IMR-90 (cell line): ENCODE measurements around the gene RASGRP4. TPM values are rescaled to one million over a fixed set of nuclear protein-coding genes. Genes with fewer than 3 reads are reported as not detected.

Experiments
- ATAC-seq: fragments of 200-7000 bp; cut with Tn5 transposase; 2 replicates; pipeline ENCODE4 v1.9.1; 2020; ENCODE audit warnings: low read depth, mild to moderate bottlenecking, moderate library complexity
- BruUV-seq: library from RNA; stranded (reverse); fragments of 400-500 nt; replicated peaks from 2 replicates; lab custom pipeline; 2021; lab: Mats Ljungman, UMichigan
- CTCF ChIA-PET: fragments of 300-600 bp; formaldehyde crosslinking; extraction: SDS; loops from one replicate; lab custom pipeline; 2021; ENCODE audit warnings: antibody characterized with exemption; lab: Yijun Ruan, JAX
- POLR2A ChIA-PET: fragments of 300-600 bp; sonication (Branson Sonifier 250); formaldehyde crosslinking; loops from one replicate; lab custom pipeline; 2022; ENCODE audit warnings: antibody characterized with exemption; ENCODE audit not compliant: unreplicated experiment; lab: Charles Lee
- DNase-seq: peaks from one replicate; pipeline ENCODE4 v3.0.0; 2013
- H2AFZ ChIP-seq: replicated peaks from 2 replicates; pipeline ENCODE3; 2013; ENCODE audit warnings: low read length, mild to moderate bottlenecking; ENCODE audit not compliant: poor library complexity
- H2AK5ac ChIP-seq: 2 replicates; pipeline ENCODE4 v1.6.1; 2013; ENCODE audit warnings: low read depth, low read length, inconsistent platforms
- H2AK9ac ChIP-seq: replicated peaks from 2 replicates; pipeline ENCODE3; 2013; ENCODE audit warnings: mild to moderate bottlenecking, low read depth, low read length, moderate library complexity; ENCODE audit not compliant: poor library complexity
- H2BK120ac ChIP-seq: 2 replicates; pipeline ENCODE4 v1.6.1; 2013; ENCODE audit warnings: low read depth, low read length, inconsistent platforms
- H2BK15ac ChIP-seq: 3 replicates; pipeline ENCODE4 v1.6.1; 2013; ENCODE audit warnings: low read depth, low read length, inconsistent platforms
- H2BK20ac ChIP-seq: 2 replicates; pipeline ENCODE4 v1.6.1; 2013; ENCODE audit warnings: low read depth, mild to moderate bottlenecking, inconsistent platforms, low read length, moderate library complexity
- H2BK5ac ChIP-seq: 2 replicates; pipeline ENCODE4 v1.6.1; 2013; ENCODE audit warnings: mild to moderate bottlenecking, low read depth, low read length, inconsistent platforms; ENCODE audit not compliant: poor library complexity, severe bottlenecking
- H3K14ac ChIP-seq: replicated peaks from 2 replicates; pipeline ENCODE4 v1.6.1; 2013; ENCODE audit warnings: low read depth, low read length, inconsistent platforms
- H3K18ac ChIP-seq: 2 replicates; pipeline ENCODE4 v1.6.1; 2013; ENCODE audit warnings: low read depth, low read length, control low read depth
- H3K23ac ChIP-seq: 2 replicates; pipeline ENCODE4 v1.6.1; 2013; ENCODE audit warnings: low read depth, low read length, inconsistent platforms
- H3K27ac ChIP-seq: 2 replicates; pipeline ENCODE4 v1.5.1; 2013; ENCODE audit warnings: mild to moderate bottlenecking, control low read depth, low read length; ENCODE audit not compliant: insufficient read depth
- H3K27me3 ChIP-seq: 2 replicates; pipeline ENCODE4 v1.6.1; 2013; ENCODE audit warnings: low read length; ENCODE audit not compliant: control insufficient read depth, insufficient read depth
- H3K36me3 ChIP-seq: 2 replicates; pipeline ENCODE4 v1.6.1; 2013; ENCODE audit warnings: low read length, mixed read lengths; ENCODE audit not compliant: control insufficient read depth, insufficient read depth
- H3K4ac ChIP-seq: 2 replicates; pipeline ENCODE4 v1.6.1; 2013; ENCODE audit warnings: low read depth, low read length, inconsistent platforms
- H3K4me1 ChIP-seq: 2 replicates; pipeline ENCODE4 v1.6.1; 2013; ENCODE audit warnings: low read length, mixed read lengths; ENCODE audit not compliant: control insufficient read depth, insufficient read depth
- H3K4me2 ChIP-seq: 2 replicates; pipeline ENCODE4 v1.6.1; 2013; ENCODE audit warnings: low read depth, mild to moderate bottlenecking, control low read depth, low read length, moderate library complexity
- H3K4me3 ChIP-seq: 2 replicates; pipeline ENCODE4 v1.5.1; 2013; ENCODE audit warnings: low read depth, mild to moderate bottlenecking, control low read depth, low read length, moderate library complexity; ENCODE audit not compliant: insufficient read depth
- H3K56ac ChIP-seq: 2 replicates; pipeline ENCODE4 v1.6.1; 2013; ENCODE audit warnings: low read length, inconsistent platforms; ENCODE audit not compliant: insufficient read depth; ENCODE audit errors: extremely low read depth
- H3K79me1 ChIP-seq, 2 experiments: 2 replicates each; pipeline ENCODE4 v1.6.1; 2013; ENCODE audit warnings: low read length in 2 of 2, inconsistent platforms in 1 of 2, low read depth in 1 of 2
- H3K9ac ChIP-seq: 2 replicates; pipeline ENCODE4 v1.6.1; 2013; ENCODE audit warnings: low read depth, low read length, control low read depth
- H3K9me1 ChIP-seq: 2 replicates; pipeline ENCODE4 v1.6.1; 2013; ENCODE audit warnings: low read length, inconsistent platforms; ENCODE audit not compliant: insufficient read depth
- H3K9me3 ChIP-seq: 2 replicates; pipeline ENCODE4 v1.6.1; 2013; ENCODE audit warnings: low read length; ENCODE audit not compliant: control insufficient read depth, insufficient read depth
- H4K20me1 ChIP-seq: 2 replicates; pipeline ENCODE4 v1.6.1; 2013; ENCODE audit warnings: low read length, inconsistent platforms; ENCODE audit not compliant: insufficient read depth
- H4K5ac ChIP-seq: 2 replicates; pipeline ENCODE4 v1.6.1; 2013; ENCODE audit warnings: mild to moderate bottlenecking, low read depth, low read length, control low read depth
- H4K8ac ChIP-seq, 2 experiments: 2 replicates each; pipeline ENCODE4 v1.6.1; 2013; ENCODE audit warnings: low read depth in 2 of 2, low read length in 2 of 2, control low read depth in 1 of 2, inconsistent platforms in 1 of 2
- H4K91ac ChIP-seq: 2 replicates; pipeline ENCODE4 v1.6.1; 2013; ENCODE audit warnings: low read depth, low read length, inconsistent platforms; ENCODE audit not compliant: insufficient read depth
- BHLHE40 ChIP-seq: fragments of 150-350 bp; IDR thresholded peaks from 2 replicates; pipeline ENCODE4 v1.6.1; 2016; ENCODE audit warnings: mild to moderate bottlenecking, low read depth, low read length
- CEBPB ChIP-seq: IDR thresholded peaks from 2 replicates; pipeline ENCODE4 v1.6.1; 2012; ENCODE audit warnings: low read depth, low read length, improper control_type of control experiment
- CHD1 ChIP-seq: IDR thresholded peaks from 2 replicates; pipeline ENCODE4 v1.6.1; 2012; ENCODE audit warnings: low read depth, low read length, improper control_type of control experiment
- FOS ChIP-seq: fragments of 150-350 bp; IDR thresholded peaks from 2 replicates; pipeline ENCODE4 v1.6.1; 2016; ENCODE audit warnings: low read depth, low read length
- MAFK ChIP-seq: IDR thresholded peaks from 2 replicates; pipeline ENCODE4 v1.6.1; 2012; ENCODE audit warnings: low read depth, low read length, improper control_type of control experiment
- MAZ ChIP-seq: IDR thresholded peaks from 2 replicates; pipeline ENCODE4 v1.6.1; 2012; ENCODE audit warnings: low read depth, mild to moderate bottlenecking, low read length, improper control_type of control experiment, moderate library complexity, borderline replicate concordance
- MXI1 ChIP-seq: IDR thresholded peaks from 2 replicates; pipeline ENCODE4 v1.6.1; 2012; ENCODE audit warnings: low read depth, mild to moderate bottlenecking, low read length, moderate library complexity, borderline replicate concordance
- NFE2L2 ChIP-seq: fragments of 150-350 bp; IDR thresholded peaks from 2 replicates; pipeline ENCODE4 v1.6.1; 2016; ENCODE audit warnings: low read depth, mild to moderate bottlenecking, low read length
- POLR2A ChIP-seq: IDR thresholded peaks from 2 replicates; pipeline ENCODE4 v1.6.1; 2012; ENCODE audit warnings: mild to moderate bottlenecking, low read depth, low read length
- RAD21 ChIP-seq: IDR thresholded peaks from 2 replicates; pipeline ENCODE4 v1.6.1; 2012; ENCODE audit warnings: low read length, improper control_type of control experiment
- RCOR1 ChIP-seq: IDR thresholded peaks from 2 replicates; pipeline ENCODE4 v1.6.1; 2012; ENCODE audit warnings: mild to moderate bottlenecking, low read length, improper control_type of control experiment; ENCODE audit not compliant: insufficient replicate concordance
- RFX5 ChIP-seq: IDR thresholded peaks from 2 replicates; pipeline ENCODE4 v1.8.0; 2012; ENCODE audit warnings: low read depth, mild to moderate bottlenecking, low read length, moderate library complexity
- SMC3 ChIP-seq: fragments of 150-350 bp; IDR thresholded peaks from 2 replicates; pipeline ENCODE4 v1.6.1; 2016; ENCODE audit warnings: low read depth, mild to moderate bottlenecking, antibody characterized with exemption, low read length, moderate library complexity
- WGBS, 2 experiments: methylation state at CpG; one replicate each; pipeline versions ENCODE4 v1.1.5 to v1.1.7; 2013; ENCODE audit warnings: missing lambda C conversion rate in 2 of 2; ENCODE audit not compliant: insufficient read length in 1 of 2; ENCODE audit errors: extremely low coverage in 2 of 2; 5-methylcytosine and 5-hydroxymethylcytosine counted together
- dilution Hi-C: fragments of 300-500 bp; cut with HindIII; formaldehyde crosslinking; loops from one replicate; pipeline ENCODE4 v1.14.3; 2018; ENCODE audit warnings: low sequenced_read_pairs; ENCODE audit not compliant: unreplicated experiment
- in situ Hi-C: fragments of 300-500 bp; cut with MboI; formaldehyde crosslinking; loops from 3 replicates; pipeline ENCODE4 v1.14.3; 2019; ENCODE audit warnings: low sequenced_read_pairs, inconsistent platforms, mixed read lengths
- intact Hi-C: fragments of 100-400 bp; cut with micrococcal nuclease; formaldehyde crosslinking; loops from 2 replicates; pipeline ENCODE4 v1.10.0; 2022
- polyA plus RNA-seq, 3 experiments: library from polyadenylated mRNA; depleted of rRNA; stranded (reverse); fragments of >200 nt; gene quantifications; 2 replicates each; pipeline ENCODE4 v1.2.3, GENCODE V29; 2012; ENCODE audit warnings: low replicate concordance in 1 of 3
- total RNA-seq: library from RNA; depleted of rRNA; stranded (reverse); fragments of >200 nt; gene quantifications from 2 replicates; pipeline ENCODE4 v1.2.3, GENCODE V29; 2012
- TF ChIP-seq, protein P1 (sequence below): conservative IDR thresholded peaks from 2 replicates; pipeline ENCODE4 v1.5.1; 2012; ENCODE audit warnings: mild to moderate bottlenecking, low read depth, low read length, improper control_type of control experiment
- TF ChIP-seq, protein P2 (sequence below): fragments of 150-350 bp; IDR thresholded peaks from 2 replicates; pipeline ENCODE4 v1.6.1; 2016; ENCODE audit warnings: low read depth, mild to moderate bottlenecking, low read length, moderate library complexity, borderline replicate concordance
- TF ChIP-seq, protein P3 (sequence below): fragments of 150-350 bp; IDR thresholded peaks from 2 replicates; pipeline ENCODE4 v1.6.1; 2017; ENCODE audit warnings: mild to moderate bottlenecking, antibody characterized with exemption, low read length, low read depth

RASGRP4 gene
- total and polyA plus RNA-seq, 2 of the 4 experiments (the other 2 are of a cell fraction): not detected

DNA sequence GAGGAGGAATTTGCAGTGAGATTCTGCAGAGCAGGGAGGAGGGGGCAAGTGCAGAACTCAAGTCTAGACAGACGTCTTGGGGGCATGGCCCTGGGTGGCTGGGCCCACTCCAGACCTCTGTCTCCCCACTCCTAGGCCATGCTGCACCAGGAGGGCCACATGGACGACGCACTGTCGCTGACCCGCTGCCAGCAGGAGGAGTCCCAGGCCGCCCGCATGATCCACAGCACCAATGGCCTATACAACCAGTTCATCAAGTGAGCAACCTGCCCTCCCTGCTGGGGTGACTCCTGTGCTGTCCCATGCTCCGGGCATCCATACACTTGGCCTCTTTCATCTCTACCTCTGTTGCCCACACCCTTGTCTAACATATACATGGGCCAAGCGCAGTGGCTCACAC, 25.6 kb upstream of the RASGRP4 start:
- Histone ChIP-seq H3K18ac (no peak overlapping the region), H4K20me1 (no peaks in the 10 kb centered on the region), H2BK20ac (no peak overlapping the region), H3K14ac (no peak overlapping the region), H3K9me3 (no peaks in the 10 kb centered on the region), H3K4ac (no peak overlapping the region), H4K8ac (no peak overlapping the region), H2BK5ac (no peak overlapping the region), H3K23ac (no peak overlapping the region), H3K9me1 (no peaks in the 10 kb centered on the region), H3K36me3 (no peaks in the 10 kb centered on the region), H3K27ac (no peak overlapping the region), H2AFZ (no peak overlapping the region), H2BK15ac (no peak overlapping the region), H3K4me3 (no peak overlapping the region), H2BK120ac (no peak overlapping the region), H3K9ac (no peak overlapping the region), H4K5ac (no peak overlapping the region), H3K4me1 (no peaks in the 10 kb centered on the region), H2AK5ac (no peak overlapping the region), H3K4me2 (no peak overlapping the region), H2AK9ac (no peak overlapping the region), H3K56ac (no peak overlapping the region), H3K27me3 (peaks cover 3% of the 10 kb centered on the region; the same call in 1 of the 2 replicates), H3K79me1 (no peaks in the 10 kb centered on the region), H4K91ac (no peak overlapping the region)
- intact Hi-C loops (no loop called here), dilution Hi-C loops (no loop called here), in situ Hi-C loops (loop anchor here (25.0 kb wide), 1 partner anchor 761 kb away; the partner anchor contains the start of gene SYCN)
- no TSS peak for BruUV-seq
- 86% methylated on average over 2 of the region's 9 CpGs; no CpG with 5 or more reads in 1 of the 2 experiments for WGBS, 2 experiments
- ATAC-seq (no peak), DNase-seq (no peak)
- ChIA-PET CTCF (no interaction called here), POLR2A (no interaction called here)
- no peak for TF ChIP-seq POLR2A
- TF ChIP-seq, protein P1, sequence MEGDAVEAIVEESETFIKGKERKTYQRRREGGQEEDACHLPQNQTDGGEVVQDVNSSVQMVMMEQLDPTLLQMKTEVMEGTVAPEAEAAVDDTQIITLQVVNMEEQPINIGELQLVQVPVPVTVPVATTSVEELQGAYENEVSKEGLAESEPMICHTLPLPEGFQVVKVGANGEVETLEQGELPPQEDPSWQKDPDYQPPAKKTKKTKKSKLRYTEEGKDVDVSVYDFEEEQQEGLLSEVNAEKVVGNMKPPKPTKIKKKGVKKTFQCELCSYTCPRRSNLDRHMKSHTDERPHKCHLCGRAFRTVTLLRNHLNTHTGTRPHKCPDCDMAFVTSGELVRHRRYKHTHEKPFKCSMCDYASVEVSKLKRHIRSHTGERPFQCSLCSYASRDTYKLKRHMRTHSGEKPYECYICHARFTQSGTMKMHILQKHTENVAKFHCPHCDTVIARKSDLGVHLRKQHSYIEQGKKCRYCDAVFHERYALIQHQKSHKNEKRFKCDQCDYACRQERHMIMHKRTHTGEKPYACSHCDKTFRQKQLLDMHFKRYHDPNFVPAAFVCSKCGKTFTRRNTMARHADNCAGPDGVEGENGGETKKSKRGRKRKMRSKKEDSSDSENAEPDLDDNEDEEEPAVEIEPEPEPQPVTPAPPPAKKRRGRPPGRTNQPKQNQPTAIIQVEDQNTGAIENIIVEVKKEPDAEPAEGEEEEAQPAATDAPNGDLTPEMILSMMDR: no peak
- no peak for TF ChIP-seq CHD1
- TF ChIP-seq RCOR1: no peak
- TF ChIP-seq SMC3: no peak
- no peak for TF ChIP-seq MAZ
- TF ChIP-seq CEBPB: no peak
- TF ChIP-seq, protein P2, sequence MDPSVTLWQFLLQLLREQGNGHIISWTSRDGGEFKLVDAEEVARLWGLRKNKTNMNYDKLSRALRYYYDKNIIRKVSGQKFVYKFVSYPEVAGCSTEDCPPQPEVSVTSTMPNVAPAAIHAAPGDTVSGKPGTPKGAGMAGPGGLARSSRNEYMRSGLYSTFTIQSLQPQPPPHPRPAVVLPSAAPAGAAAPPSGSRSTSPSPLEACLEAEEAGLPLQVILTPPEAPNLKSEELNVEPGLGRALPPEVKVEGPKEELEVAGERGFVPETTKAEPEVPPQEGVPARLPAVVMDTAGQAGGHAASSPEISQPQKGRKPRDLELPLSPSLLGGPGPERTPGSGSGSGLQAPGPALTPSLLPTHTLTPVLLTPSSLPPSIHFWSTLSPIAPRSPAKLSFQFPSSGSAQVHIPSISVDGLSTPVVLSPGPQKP: no peak
- no peak for TF ChIP-seq RFX5
- TF ChIP-seq MXI1: no peak
- TF ChIP-seq BHLHE40: no peak
- TF ChIP-seq RAD21: no peak
- TF ChIP-seq NFE2L2: no peak
- no peak for TF ChIP-seq MAFK
- TF ChIP-seq, protein P3, sequence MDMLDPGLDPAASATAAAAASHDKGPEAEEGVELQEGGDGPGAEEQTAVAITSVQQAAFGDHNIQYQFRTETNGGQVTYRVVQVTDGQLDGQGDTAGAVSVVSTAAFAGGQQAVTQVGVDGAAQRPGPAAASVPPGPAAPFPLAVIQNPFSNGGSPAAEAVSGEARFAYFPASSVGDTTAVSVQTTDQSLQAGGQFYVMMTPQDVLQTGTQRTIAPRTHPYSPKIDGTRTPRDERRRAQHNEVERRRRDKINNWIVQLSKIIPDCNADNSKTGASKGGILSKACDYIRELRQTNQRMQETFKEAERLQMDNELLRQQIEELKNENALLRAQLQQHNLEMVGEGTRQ: no peak
- no peak for TF ChIP-seq FOS
